ENCODE measurements around the gene PPAN. TPM values are rescaled to one million over a fixed set of nuclear protein-coding genes. Genes with fewer than 3 reads are reported as not detected.

Gene PPAN
- total RNA-seq, 1 experiment from 2014 or later, result 101 TPM

DNA sequence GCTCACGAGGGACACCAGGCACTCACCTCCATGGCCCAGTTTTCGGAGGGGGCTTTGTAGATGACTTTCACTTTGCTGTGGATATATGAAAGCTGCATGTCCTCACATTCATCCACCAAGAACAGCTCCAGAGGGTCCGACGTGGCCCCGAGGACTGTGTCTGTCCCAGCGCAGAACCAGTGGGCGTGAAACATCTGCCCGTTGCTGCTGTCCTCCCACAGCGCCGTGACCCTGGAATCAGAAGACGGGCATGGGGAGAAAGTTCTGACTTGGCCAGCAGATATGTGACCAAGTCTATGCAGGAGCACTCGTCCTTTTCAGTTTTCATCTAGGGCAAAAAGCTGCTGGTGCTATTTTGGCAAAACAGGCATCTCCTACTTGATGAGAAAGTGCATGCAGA, 43.3 kb downstream of the PPAN start:
- BruUV-seq (replicated peaks), result no TSS peak
- ATAC-seq (no peak), DNase-seq (ENCODE audit: low read depth, low spot score) (no peak)
- intact Hi-C loops (cut with micrococcal nuclease), result no loop called here
- Histone ChIP-seq H3K36me3 (ENCODE audit: control insufficient read depth in 1 of 2, insufficient read depth in 2 of 2, low read length in 2 of 2) (peaks cover 62 to 74% of the 10 kb centered on the region in 2 experiments), H3K4me1 (ENCODE audit: control insufficient read depth in 1 of 2, insufficient read depth in 2 of 2, low read length in 2 of 2) (no peaks in the 10 kb centered on the region), H3K9ac (ENCODE audit: low read length) (no peak overlapping the region), H2AFZ (ENCODE audit: low read depth, low read length, poor library complexity, severe bottlenecking) (no peak overlapping the region), H3K9me3 (ENCODE audit: control insufficient read depth in 1 of 2, insufficient read depth in 1 of 2, low read depth in 1 of 2, low read length in 2 of 2) (no peaks in the 10 kb centered on the region), H4K20me1 (ENCODE audit: insufficient read depth) (no peaks in the 10 kb centered on the region), H3K4me3 (replicated peaks in 1 of 2; ENCODE audit: low read depth in 1 of 2, low read length in 2 of 2) (no peak overlapping the region), H3K27ac (ENCODE audit: low read depth, low read length) (no peak overlapping the region), H3K27me3 (ENCODE audit: insufficient read depth, low read length) (no peaks in the 10 kb centered on the region), H3K79me2 (ENCODE audit: insufficient read depth, low read length) (peaks cover 14% of the 10 kb centered on the region; the same call in 1 of the 2 replicates), H3K4me2 (ENCODE audit: low read length) (no peak overlapping the region), H3K9me2 (ENCODE audit: insufficient read depth) (no peaks in the 10 kb centered on the region)
- ChIA-PET RAD21 (ENCODE audit: low non-redundant PET in 1 of 2, low total read pairs in 2 of 2, uncharacterized antibody in 2 of 2, unreplicated experiment in 2 of 2) (no interaction called here), POLR2A (no interaction called here), CTCF (no interaction called here)
- TF ChIP-seq, protein P1, sequence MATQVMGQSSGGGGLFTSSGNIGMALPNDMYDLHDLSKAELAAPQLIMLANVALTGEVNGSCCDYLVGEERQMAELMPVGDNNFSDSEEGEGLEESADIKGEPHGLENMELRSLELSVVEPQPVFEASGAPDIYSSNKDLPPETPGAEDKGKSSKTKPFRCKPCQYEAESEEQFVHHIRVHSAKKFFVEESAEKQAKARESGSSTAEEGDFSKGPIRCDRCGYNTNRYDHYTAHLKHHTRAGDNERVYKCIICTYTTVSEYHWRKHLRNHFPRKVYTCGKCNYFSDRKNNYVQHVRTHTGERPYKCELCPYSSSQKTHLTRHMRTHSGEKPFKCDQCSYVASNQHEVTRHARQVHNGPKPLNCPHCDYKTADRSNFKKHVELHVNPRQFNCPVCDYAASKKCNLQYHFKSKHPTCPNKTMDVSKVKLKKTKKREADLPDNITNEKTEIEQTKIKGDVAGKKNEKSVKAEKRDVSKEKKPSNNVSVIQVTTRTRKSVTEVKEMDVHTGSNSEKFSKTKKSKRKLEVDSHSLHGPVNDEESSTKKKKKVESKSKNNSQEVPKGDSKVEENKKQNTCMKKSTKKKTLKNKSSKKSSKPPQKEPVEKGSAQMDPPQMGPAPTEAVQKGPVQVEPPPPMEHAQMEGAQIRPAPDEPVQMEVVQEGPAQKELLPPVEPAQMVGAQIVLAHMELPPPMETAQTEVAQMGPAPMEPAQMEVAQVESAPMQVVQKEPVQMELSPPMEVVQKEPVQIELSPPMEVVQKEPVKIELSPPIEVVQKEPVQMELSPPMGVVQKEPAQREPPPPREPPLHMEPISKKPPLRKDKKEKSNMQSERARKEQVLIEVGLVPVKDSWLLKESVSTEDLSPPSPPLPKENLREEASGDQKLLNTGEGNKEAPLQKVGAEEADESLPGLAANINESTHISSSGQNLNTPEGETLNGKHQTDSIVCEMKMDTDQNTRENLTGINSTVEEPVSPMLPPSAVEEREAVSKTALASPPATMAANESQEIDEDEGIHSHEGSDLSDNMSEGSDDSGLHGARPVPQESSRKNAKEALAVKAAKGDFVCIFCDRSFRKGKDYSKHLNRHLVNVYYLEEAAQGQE (IDR thresholded peaks at IDR 0.05; ENCODE audit: low read depth), result no peak
- no peak for TF ChIP-seq SIN3A (IDR thresholded peaks at IDR 0.05; ENCODE audit: low read depth)
- no peak for TF ChIP-seq EZH2phosphoT487 (IDR thresholded peaks at IDR 0.05; ENCODE audit: borderline replicate concordance)
- no peak for TF ChIP-seq RAD21 (IDR thresholded peaks at IDR 0.05; ENCODE audit: low read depth)
- no peak for TF ChIP-seq SRF (IDR thresholded peaks at IDR 0.05; ENCODE audit: low read depth)
- no peak for TF ChIP-seq CBX3 (IDR thresholded peaks at IDR 0.05; ENCODE audit: low read depth)
- no peak for TF ChIP-seq CEBPB (IDR thresholded peaks at IDR 0.05; ENCODE audit: low read depth)
- no peak for TF ChIP-seq ZNF274 (IDR thresholded peaks at IDR 0.05; ENCODE audit: low read depth, low read length)
- no peak for TF ChIP-seq POLR2A (IDR thresholded peaks at IDR 0.05; ENCODE audit: borderline replicate concordance, extremely low read depth, insufficient read depth, insufficient read length)
- no peak for TF ChIP-seq YY1 (IDR thresholded peaks at IDR 0.05; ENCODE audit: extremely low read depth, insufficient replicate concordance, low read depth, low read length)
- TF ChIP-seq, protein P2, sequence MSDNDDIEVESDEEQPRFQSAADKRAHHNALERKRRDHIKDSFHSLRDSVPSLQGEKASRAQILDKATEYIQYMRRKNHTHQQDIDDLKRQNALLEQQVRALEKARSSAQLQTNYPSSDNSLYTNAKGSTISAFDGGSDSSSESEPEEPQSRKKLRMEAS (IDR thresholded peaks at IDR 0.05), result no peak
- TF ChIP-seq, protein P3, sequence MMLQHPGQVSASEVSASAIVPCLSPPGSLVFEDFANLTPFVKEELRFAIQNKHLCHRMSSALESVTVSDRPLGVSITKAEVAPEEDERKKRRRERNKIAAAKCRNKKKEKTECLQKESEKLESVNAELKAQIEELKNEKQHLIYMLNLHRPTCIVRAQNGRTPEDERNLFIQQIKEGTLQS (IDR thresholded peaks at IDR 0.05), result no peak
- TF ChIP-seq, protein P4, sequence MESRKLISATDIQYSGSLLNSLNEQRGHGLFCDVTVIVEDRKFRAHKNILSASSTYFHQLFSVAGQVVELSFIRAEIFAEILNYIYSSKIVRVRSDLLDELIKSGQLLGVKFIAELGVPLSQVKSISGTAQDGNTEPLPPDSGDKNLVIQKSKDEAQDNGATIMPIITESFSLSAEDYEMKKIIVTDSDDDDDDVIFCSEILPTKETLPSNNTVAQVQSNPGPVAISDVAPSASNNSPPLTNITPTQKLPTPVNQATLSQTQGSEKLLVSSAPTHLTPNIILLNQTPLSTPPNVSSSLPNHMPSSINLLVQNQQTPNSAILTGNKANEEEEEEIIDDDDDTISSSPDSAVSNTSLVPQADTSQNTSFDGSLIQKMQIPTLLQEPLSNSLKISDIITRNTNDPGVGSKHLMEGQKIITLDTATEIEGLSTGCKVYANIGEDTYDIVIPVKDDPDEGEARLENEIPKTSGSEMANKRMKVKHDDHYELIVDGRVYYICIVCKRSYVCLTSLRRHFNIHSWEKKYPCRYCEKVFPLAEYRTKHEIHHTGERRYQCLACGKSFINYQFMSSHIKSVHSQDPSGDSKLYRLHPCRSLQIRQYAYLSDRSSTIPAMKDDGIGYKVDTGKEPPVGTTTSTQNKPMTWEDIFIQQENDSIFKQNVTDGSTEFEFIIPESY (IDR thresholded peaks at IDR 0.05; ENCODE audit: extremely low read depth, insufficient replicate concordance, low read length), result no peak
- TF ChIP-seq POLR2AphosphoS5 (IDR thresholded peaks at IDR 0.05; ENCODE audit: low read depth, low read length), result no peak
- TF ChIP-seq EGR1 (IDR thresholded peaks at IDR 0.05; ENCODE audit: low read depth), result no peak
- TF ChIP-seq FOSL1 (IDR thresholded peaks at IDR 0.05; ENCODE audit: low read depth), result no peak
